Ramos (cell line): ENCODE data around the gene FBL.

Experiments
- in situ Hi-C: fragments of 300-500 bp; cut with MboI; formaldehyde crosslinking; loops from one replicate; pipeline ENCODE4 v1.14.3; 2022; ENCODE audit warnings: low sequenced_read_pairs; ENCODE audit not compliant: unreplicated experiment

FBL gene

DNA sequence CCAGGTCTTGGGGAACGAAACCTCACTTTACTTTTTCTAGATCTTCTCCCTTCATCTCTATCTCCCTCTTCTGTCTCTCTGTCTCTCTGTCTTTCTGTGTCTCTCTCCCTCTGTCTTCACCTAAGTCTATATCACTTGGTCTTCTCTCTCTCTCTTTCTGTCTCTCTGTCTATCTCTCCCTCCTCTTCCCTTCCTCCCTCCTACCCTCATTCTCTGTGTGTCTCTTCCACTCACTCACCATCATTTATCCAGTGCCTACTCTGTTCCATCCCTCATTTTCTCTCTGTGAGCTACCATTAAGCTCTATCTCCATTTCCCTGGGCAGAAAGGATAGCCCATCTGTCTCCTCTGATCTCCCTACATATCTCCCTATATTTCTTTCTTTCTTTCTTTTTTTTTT lies 32.2 kb upstream of the FBL start:
- in situ Hi-C loops, result loop anchor here (25.0 kb wide), 1 partner anchor 284 kb away; no protein-coding TSS in a partner anchor

DNA sequence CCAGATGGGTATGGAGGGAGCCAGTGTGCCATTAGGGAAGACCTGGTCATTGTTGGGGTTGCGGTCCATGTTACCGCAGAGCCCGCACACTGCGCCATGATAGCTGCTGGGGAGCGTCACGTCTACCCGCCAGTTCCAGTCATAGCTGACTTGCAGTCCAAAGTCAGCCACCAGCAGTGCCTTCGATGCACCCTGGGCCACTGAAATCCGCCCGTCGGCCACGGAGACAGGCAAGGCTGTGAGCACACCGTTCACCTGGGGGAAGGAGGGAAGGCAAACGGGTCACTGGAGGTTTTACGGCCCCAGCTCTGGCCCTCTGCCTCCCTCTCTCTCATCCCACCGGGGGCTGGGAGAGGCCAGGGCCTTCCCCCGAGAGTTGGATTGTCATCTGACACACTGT lies 31.8 kb upstream of the FBL start:
- in situ Hi-C loops, result loop anchor here (25.0 kb wide), 1 partner anchor 284 kb away; no protein-coding TSS in a partner anchor

DNA sequence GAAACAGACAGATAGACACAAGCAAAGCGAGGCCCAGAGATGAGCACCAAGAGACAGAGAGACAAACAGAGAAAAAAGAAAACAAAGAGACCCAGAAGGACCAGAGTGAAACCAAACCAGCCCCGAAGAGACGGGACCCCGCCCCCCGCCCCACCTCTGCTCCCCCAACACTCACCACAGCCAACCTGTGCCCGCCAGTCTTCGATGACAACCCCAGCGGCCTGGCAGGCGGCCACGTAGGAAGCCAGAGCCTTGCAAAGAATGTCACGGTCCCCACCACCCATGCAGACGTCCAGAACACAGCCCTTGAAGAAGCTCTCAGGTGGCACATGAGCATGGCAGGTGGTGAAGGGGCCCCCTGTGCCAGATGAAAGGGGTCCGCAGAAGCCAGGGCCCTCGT lies 31.3 kb upstream of the FBL start:
- in situ Hi-C loops, result loop anchor here (25.0 kb wide), 1 partner anchor 285 kb away; no protein-coding TSS in a partner anchor

DNA sequence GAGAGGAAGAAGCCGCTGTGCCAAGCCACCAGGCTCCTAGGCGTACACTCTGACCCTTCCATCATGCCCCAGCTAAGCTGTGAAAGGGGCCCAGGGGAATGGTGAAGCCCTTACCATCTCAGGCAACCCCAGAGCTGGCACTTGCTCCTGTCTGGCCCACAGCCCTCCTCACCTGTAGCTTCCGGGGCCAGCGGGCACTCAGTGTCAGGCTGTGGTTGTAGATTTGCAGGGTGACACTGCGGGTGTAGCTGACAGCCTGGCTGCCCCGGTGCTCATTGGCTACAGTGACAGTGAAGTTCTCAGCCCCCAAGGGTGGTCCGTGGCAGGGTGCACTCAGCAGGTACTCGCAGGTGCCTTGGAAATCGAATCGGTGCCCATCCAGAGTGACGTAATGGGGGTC lies 30.3 kb upstream of the FBL start:
- in situ Hi-C loops, result loop anchor here (25.0 kb wide), 1 partner anchor 286 kb away; no protein-coding TSS in a partner anchor

DNA sequence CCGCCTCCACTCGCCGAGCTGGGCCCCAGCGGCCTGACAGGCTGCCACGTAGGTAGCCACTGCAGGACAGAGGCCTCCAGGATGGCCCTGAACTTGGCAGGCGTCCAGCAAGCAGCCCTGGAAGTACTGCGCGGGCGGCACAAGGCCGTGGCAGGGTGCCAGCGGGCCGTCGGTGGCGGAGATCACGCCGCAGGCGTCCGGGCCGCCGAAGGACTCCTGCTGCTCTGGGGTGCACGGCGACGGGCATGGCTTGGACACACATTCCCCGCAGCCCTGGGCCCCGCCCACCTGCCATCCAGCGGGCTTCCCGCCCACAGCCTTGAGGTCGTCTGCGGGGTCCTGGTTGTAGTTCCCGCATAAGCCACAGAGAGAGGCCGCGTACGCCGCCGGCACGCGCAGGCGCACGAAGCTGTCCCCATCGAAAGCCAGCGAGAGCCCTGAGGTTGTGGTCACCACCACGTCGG lies 29.3 kb upstream of the FBL start:
- in situ Hi-C loops, result loop anchor here (25.0 kb wide), 1 partner anchor 287 kb away; no protein-coding TSS in a partner anchor

DNA sequence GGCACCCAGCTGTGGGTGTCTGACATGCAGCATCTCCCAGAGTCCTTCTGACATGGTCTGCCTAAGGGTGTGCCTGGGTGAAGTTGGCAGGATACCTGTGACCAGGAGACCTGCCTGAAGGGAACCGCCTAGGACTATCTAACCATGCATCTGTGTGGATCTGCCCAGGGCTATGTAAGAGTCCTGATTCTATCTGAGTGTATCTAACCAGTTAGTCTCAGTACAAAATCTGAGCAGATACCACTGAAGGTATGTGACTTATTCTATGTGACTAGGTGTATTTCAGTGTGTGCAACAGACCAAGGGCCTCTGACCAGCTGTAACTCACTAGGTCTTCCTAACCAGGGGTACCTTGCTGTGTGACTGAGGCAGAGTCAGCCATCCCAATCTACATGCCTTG lies 28.2 kb upstream of the FBL start:
- in situ Hi-C loops, result no loop called here

DNA sequence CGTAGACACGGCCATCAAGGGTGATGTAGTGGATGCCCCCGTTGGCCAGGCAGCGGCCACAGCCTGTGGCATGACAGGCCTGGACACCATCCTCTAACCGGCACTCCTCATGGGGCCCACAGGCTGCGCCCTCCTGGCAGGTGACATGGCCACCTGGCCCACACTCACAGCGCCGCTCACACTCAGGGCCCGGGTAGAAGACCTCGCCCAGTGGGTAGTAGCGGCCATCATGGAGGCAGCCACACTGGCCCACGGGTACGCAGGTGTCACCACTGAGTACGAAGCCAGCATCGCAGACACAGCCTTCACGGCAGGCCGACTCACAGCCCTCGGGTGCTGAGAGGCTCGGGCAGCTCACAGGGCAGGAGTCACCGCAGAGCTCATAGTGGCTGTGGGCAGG lies 27.2 kb upstream of the FBL start:
- in situ Hi-C loops, result no loop called here

DNA sequence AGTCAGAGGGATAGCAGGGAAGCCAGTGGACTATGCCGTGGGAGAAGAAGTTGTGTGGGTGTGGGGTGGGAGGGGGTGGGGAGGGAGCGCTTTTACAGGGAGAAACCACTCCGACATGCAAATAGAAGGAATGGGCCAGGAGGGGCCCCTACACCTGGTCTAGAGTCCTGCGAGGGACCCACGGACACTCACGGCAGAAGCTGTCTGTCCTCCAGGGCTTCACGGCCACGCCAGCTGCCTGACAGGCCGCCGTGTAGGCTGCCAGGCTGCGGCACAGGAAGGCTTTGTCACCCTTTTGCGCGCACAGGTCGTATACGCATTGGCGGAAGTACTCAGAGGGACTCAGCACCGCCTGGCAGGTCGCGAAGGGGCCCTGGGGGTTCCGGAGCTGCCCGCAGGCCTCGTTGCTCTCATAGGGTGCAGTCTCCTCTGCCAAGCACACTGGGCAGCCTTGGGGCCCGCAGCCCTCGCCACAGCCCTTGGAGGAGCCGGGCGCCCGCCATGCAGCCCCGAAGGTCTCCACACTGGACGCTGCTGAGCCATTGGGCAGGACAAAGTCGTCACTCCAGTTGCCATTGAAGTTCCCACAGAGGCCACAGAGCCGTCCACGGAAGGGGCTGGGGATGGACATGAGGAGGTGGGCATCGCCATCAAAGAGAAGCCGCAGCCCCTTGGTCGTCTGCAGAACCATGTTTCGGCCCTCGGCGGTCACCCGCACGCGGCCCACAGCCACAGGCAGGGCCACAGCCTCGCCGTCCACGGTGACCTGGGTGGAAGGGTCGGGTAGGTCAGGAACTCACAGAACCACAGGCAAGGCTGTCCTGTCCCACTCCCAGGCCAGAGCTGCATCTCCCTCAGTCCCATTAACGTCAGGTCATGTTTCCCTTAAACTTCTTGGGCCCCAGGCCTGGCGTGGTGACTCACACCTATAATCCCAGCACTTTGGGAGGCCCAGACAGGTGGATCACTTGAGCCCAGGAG lies 26.0 kb upstream of the FBL start:
- in situ Hi-C loops, result no loop called here

DNA sequence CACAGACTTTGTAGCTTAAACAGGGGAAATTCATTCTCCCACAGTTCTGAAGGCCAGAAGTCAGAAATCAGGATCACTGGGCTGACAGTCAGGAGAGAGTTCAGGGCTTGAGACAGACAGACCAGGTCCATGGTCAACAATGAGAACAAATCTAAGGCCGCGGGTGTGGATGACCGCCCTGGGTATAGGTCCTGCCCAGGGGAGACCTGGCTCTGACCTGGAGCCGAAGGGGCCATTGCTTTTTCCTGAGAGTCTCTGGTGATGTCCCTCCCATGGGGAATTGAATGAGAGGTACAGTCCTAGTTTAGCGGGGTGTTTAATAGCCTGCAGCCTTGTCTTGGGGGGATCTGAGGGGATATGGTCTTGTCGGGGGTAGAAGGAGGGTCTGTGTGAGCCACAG lies 25.2 kb upstream of the FBL start:
- in situ Hi-C loops, result no loop called here

DNA sequence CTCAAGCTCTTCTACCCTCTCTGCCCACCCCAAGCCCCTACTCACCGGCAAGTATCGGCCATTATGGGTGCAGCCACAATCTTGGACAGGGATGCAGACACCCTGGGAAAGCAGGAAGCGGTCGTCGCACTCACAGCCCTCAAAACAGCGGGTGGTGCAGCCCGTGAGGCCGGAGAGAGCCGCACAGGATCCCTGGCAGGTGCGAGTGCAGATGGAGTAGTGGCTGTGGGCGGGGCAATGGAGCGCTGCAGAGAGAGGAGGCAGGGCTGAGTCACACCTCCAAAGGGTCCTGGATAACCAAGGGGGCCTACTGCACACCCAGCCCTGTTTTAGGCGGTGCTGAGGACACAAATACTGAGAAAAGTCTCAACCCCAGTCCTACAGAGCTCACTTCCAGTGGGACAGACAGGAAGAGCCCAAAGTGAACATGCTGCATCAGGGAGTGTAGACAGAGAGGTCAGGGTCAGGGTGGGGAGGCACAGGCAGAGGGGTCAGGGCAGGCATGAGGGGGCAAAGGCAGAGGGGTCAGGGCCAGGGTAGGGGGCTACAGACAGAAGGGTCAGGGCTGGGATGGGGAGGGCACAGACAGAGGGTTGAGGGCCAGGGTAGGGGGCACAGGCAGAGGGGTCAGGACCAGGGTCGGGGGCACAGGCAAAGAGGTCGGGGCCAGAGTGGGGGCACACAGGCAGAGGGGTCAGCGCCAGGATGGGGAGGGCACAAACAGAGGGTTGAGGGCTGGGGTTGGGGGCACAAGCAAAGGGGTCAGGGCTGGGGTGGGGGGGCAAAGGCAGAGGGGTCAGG lies 24.2 kb upstream of the FBL start:
- in situ Hi-C loops, result no loop called here

DNA sequence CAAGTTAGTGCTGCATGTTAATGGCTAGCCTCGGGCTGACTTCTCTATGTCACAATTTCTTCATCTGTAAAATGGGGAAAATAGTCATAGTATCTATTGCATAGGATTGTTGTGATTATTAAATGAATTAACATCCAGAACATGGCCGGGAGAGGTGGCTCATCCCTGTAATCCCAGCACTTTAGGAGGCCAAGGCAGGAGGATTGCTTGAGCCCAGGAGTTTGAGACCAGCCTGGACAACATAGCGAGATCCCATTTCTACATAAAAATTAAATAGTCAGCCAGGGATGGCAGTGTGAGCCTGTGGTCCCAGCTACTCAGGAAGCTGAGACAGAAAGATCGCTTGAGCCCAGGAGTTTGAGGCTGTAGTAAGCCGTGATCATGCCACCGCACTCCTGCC lies 21.8 kb upstream of the FBL start:
- in situ Hi-C loops, result no loop called here

DNA sequence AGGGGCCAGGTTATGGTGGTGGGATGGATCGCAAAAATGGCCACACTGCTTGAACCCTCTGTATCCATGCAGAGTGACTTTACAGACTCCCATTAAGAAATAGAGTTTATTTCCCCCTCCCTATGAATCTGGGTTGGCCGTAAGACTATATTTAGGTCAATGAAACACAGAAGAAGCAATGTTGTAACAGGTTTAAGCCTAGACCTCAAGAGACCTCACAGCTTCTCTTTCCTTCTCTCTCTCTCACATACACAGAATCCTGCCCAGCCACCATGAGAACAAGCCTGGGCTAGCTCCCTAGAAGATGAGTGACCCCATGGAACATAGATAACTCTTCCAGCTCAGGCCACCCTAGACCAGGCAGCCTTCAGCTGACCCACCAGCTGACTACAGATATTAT lies 21.0 kb upstream of the FBL start:
- in situ Hi-C loops, result no loop called here

DNA sequence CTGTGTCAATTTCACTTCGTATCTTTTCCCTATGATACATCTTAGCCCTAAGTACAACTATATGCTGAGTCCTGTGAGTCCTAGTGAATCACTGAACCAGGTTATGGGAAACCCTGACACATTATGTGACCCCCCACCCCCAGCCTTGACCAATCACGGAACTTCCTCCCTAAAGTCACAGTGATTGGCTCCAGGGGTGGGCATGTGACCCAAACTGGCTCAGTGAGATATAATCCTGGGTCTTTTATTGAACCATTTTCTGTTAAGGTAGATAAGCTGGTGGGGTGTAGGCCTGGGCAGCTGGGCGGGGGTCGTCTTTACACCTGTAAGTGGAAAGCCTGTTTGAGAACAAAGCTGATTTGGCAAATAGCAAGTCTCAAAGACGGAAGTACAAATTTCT lies 19.8 kb upstream of the FBL start:
- in situ Hi-C loops, result no loop called here

DNA sequence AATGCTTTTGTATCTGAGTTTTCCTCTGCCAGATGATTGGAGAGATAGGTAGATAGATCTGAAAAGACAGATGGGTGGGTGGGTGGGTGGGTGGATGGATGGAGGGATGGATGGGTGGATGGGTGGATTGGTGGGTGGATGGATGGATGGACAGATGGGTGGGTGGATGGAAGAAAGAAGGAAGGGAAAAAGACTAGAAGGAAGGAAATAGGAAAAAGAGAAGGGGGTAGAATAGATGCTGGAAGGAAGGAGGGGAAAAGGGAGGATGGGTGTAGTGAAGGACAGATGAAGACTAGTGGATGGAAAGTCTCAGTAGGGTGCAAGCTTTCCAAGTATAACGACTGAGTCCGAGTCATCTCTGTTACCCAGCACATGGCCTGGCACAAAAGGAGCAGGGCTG lies 19.0 kb upstream of the FBL start:
- in situ Hi-C loops, result no loop called here

DNA sequence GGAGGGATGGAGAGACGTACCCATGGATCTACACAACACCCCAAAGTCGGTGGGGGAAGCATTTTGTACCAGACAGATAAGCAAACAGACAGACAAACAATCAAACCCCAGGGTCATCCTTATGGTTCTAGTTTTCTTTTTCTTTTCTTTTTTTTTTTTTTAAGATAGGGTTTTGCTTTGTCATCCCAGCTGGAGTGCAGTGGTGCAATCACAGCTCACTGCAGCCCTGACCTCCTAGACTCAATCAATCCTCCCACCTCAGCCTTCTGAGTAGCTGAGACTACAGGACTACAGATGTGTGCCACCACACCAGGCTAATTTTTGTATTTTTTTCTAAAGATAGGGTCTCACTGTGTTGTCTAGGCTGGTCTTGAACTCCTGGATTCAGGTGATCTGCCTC lies 17.9 kb upstream of the FBL start:
- in situ Hi-C loops, result no loop called here

DNA sequence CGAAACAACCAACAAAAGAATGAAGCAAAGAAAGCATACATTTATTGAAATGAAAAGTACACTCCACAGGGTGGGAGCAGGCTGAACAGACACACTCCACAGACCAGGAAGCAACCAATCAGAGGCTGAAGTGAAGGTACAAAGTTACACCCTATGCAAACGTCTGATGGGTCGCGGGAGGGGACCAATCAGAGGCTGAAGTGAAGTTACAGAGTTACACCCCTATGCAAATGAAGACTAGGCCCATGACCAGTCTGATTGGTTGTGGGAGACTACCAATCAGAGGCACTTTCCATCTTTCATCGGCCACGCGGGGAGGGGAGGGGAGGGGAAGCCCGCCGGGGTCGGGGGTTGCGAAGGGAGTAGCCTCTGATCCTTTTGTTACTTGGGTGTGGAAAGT lies 12.4 kb upstream of the FBL start:
- in situ Hi-C loops, result no loop called here

DNA sequence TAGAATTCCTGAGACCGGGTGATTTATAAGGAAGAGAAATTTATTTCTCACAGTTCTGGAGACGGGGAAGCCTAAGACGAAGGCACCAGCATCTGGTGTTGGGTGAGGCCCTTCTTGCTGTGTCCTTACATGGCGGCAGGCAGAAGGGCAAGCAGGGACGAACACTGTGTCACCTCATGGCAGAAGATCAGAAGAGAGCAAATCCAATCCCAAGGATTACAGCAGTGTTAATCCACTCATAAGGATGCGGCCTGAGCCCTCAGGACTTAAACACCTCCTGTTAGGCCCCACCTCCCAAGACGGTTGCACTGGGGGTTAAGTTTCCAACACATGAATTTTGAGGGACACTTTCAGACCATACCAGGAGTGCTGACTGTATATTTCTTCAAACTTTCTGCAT lies 6.7 kb upstream of the FBL start:
- in situ Hi-C loops, result no loop called here

DNA sequence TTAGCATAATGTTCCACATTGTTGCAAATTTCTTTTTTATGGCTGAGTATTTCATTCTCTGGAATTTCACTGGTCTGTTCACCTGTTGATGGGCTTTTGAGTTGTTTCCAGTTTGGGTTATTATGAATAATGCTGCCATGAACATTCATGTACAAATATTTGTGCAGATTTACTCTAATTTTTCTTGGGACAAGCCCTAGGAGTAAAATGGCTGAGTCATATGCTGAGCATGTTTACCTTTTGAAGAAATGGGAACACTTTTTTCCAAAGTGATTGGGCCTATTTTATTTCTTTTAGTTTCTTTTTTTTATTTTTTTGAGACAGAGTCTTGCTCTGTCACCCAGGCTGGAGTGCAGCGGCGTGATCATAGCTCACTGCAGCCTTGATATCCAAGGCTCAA lies 4.7 kb upstream of the FBL start:
- in situ Hi-C loops, result no loop called here

DNA sequence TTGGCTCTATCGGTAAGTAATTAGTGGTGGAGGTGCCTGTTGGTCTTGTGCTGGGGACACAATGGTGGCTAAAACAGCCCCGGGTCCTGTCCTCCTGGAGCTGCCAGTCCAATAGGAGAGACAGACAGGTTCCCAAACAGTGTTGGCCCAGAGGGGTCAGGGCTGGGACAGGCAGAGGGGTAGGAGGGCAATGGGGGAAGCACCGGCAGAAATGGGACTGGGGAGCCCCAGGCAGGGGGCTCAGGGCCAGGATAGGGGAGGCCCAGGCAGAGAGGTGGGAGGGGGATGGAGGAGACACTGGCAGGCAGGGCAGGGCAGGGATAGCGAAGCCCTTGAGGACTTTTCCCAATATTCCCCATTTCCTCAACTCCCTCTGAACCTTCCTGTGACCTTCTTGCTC lies 2.2 kb upstream of the FBL start:
- in situ Hi-C loops, result loop anchor here (25.0 kb wide), 1 partner anchor 411 kb away; the partner anchor contains the start of genes RPS16 and SUPT5H

DNA sequence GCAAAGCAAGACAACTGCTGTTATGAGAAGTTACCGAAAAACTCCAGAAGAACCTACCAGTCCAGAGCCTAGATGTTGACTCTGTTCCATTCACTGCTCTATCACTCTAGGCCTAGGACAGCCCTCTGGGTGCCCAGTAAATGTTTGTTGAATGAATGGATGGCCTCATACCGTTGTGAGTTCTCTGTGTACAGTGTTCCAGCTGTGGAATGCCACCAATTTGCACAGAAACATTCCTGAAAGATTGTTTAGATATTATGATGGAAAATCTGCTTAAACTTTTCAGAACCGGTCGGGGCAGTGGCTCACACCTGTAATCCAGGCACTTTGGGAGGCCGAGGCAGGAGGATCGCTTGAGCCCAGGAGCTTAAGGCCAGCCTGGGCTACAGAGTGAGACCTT lies 1.3 kb upstream of the FBL start:
- in situ Hi-C loops, result loop anchor here (25.0 kb wide), 1 partner anchor 410 kb away; the partner anchor contains the start of genes RPS16 and SUPT5H
